NCI-H2081 treated with DMSO at 0.1 percent for 48 hours (cell line): ENCODE measurements around the gene GPR12.
A peak's percentile ranks its signal among the peaks of the same experiment; 100 is the strongest.
"Not testable (repeated sequence)": the region's sequence is repeated elsewhere in the genome, so short reads cannot be mapped to it uniquely, and the experiment has no call there.

Experiments used
- DNase-seq: peaks from one replicate; lab custom pipeline; 2025; lab: John Stamatoyannopoulos, UW

GPR12 gene

DNA sequence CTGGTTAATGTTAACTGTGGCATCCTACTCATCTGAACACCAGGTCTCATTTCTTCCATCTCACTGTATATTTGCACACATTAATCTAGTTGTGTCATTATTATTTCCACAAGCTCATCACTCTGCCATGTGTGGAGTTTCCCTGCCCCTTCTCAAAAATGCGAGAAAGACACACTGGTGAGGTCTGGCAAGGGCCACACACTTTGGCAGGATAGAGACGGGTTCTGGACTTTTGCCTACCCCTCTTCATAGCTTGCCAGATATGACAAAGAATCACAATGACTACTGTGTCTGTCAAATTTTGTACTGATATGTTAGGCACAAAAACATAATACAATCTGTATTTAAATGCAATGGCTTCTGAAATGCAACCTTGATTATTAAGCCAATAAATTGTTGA is 12.9 kb downstream of the GPR12 start:
- DNase-seq, result no peak

DNA sequence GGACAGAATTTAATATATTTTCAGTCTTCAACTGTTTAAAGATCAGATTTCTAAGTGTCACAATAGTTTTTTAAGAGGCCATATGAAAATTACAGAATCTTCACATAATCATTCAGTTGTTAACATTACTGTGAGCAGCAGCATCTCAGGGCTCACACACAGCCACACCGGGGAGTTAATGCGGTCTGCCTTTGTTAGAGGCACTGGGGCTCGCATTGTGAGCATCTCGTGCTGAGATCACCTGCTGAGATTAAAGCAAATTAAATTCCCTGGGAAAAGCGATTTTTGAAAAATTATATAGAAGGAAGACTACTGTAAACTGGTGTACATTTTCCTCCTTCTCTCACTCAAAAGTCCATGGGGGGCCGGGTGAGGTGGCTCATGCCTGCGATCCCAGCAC is 16.6 kb downstream of the GPR12 start:
- no peak for DNase-seq

DNA sequence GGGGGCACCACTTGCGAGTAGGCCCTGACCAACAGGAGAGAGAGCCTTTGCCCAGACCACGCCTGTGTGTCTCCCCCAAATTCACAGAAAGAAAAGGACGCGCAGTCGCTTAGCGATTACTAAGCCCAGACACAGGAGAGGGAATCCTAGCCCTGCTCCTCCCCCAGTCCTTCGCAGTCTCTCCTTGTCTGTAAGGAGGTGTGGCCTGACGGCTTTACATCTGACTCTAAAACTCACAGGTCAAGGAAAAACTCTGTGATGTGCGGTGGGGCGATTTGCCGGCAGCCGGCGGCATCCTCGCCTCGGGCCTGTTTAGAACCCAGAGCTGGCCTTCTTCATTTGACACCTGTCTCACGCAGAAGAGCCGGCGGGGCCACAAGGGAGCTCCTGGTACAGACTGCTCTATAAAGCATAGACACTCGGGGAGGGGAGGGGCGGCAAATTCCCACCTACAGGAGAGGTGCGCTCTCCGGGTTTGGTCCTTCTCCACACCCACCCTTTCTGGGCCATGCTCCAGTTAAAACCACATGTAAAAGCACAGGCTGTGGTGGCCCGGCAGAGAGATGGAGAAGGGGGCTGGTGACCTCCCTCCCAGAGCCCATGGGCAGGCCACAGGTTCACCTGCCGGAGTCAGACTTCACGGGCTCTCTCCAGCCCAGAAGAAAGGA is 17.8 kb downstream of the GPR12 start:
- DNase-seq, result no peak

DNA sequence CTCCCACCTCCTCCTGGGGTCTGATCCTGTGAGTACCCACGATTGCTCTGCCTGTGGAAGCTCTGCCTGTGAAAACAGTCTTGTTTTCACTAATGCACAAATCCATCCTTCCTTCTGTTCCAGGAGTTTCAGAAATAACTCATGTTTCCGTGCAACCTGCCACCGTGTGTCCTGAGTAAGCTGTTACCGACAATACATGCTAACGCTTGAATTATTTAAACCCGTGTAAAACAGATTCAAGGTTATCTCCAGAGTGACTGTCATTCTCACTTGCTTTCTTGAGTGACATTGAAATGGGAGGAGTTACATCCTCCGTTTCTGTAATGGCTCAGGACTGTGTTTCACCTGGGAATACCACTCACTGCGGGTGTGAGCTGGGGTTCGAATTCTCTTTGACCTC is 24.9 kb downstream of the GPR12 start:
- DNase-seq, result no peak

DNA sequence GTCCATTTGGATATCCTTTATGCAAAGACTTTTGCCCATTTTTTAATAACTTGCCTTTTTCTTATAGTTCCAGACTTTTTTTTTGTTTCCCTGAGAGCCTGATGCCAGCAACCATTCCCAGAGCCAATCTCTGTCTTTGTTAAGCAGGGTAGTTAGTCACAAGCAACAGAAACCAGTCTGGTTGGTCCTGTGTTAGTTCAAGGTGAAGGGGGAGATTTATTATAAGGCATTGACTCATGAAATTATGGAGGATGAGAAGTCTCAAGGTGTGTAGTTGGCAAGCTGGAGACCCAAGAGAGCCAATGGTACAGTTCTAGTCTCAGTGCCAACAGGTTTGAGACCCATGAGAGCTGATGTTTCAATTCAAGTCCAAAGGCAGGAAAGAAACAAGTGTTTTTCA is 33.0 kb downstream of the GPR12 start:
- no peak for DNase-seq

DNA sequence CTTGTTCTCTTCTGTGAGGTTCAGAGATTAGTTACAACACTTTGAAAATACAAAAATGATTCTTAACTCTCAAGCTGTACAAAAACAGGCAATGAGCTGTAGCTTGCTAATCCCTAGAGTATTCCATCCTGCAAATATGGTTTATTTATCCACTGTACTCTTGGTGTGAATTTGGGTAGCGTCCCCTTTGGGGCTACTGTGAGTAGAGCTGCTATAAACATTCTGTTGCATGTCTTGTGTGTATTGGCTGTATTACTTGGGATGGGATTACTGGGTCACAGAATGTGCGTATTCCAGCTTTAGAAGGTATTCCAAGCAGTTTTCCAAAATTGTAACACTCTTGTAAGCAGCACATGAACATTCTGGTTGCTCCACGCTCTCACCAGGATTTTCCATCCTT is 33.5 kb downstream of the GPR12 start:
- no peak for DNase-seq

DNA sequence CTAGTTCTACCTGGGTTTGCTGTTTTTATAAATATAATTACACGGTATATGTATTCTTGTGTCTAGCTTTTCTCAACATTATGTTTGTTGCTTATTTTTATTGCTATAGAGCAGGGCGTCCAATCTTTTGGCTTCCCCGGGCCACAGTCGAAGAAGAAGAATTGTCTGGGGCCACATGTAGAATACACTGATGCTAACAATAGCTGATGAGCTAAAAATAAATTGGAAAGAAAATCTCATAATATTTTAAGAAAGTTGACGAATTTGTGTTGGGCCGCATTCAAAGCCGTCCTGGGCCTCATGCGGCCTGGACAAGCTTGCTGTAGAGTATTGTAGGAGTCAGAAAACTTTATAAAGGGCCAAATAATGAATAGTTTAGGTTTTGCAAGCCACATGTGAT is 33.9 kb downstream of the GPR12 start:
- DNase-seq, result no peak

DNA sequence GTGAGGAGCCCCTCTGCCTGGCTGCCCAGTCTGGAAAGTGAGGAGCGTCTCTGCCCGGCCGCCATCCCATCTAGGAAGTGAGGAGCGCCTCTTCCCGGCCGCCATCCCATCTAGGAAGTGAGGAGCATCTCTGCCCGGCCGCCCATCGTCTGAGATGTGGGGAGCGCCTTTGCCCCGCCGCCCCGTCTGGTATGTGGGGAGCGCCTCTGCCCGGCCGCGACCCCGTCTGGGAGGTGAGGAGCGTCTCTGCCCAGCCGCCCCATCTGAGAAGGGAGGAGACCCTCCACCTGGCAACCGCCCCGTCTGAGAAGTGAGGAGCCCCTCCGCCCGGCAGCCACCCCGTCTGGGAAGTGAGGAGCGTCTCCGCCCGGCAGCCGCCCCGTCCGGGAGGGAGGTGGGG is 37.0 kb downstream of the GPR12 start:
- not testable (repeated sequence) for DNase-seq

DNA sequence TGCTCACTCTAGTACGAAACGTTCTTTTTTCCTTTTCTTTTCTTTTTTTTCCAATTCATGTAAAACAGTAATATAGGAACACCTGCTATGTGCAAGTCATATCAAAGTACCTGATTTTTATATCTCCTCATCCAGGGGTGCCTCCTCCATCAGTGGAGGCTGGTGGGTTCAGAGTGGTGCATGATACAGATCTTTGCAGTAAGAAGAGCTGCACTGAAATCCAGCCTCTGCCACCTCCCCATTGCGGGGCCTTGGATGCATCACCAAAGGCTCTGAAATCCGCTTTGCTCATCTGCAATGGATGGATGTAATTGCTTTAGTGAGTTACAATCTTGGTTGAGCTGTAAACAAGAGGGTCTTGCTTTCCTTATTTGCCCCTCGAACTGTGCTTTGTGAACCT is 38.3 kb downstream of the GPR12 start:
- no peak for DNase-seq

DNA sequence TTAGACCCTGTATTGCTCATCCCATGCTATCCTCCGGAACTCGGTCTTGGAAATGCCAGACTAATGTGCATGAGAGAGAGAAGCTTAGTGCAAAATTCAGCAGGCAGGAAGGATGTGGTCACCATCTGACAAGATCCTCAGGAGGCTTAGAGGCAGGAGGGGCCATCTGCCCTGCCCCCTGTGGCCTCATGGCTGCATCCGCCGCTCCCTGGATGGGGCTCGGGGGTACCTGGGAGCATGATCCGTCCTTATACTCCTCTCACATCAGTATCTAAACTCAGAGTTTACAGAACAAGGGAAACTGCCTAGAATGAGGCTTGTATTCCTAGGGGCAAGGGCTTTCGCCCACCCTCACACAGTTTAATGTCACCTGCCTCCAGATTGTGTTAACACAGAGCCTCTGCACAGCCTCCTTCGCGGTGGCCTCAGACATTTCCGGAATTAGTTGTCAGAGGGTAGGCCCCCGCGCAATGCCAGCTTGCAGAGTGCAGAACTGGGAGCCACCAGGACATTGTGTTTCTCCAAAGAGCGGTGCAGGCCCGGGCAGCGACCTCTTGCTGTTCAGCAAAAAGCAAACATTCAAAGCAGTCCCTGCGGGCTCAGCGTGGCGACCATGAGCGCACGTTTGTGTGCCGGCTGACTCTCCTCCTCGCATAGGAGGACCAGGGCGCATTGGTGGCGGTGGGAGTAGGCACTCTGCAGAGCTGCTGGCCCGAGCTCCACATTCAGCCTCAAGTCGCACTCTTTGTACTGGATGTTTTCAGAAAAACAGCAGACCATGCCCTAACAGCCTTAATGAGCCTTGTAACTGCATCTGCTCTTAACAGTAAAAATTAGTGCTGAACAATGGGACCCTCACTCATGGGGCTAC is 39.1 kb downstream of the GPR12 start:
- DNase-seq, result no peak

DNA sequence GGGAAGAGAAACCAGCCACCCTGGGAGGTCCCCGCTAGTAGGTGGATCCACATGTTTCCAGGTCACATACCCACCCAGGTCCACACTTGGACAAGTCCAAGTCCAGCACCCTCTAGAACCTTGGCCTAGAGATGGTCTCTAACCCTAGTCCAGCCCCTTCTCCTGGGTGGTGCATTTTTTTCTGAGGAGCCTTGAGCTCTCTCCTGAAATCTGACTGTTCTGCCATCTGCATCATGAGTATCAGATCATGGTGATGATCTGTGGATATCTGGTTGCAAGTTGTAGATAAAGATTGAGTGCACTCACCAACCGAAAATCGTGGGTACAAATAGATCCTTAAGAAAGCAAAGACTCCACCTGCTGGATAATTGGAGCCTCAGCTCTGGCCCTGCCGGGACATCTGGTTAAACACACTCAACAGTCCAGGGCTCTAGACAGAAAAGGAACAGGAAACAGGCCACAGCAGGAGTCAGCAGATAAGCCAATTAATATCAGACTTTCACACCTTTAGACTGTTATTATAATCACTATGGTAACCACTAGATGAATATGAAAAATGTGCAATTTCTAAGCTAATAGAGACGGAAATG is 41.1 kb downstream of the GPR12 start:
- peak; percentile 46 for DNase-seq

DNA sequence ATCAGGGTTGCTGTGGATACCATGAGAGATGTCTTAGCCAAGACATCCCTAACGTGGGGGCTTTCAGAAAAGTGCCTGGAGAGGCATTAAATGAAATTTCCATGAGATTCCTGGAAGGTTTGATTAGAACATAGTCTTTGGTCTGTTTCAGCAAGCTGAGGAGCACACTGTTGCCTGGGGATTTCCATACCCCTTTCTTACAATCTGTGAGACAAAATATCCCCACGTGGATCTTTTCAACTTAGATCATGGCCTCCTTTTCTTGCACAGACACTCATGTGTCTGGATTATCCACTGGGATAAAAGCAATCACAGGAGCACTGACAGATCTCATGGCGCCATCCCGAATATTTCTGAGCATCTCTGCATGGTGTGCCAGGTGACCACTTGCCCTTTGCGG is 41.7 kb downstream of the GPR12 start:
- no peak for DNase-seq

DNA sequence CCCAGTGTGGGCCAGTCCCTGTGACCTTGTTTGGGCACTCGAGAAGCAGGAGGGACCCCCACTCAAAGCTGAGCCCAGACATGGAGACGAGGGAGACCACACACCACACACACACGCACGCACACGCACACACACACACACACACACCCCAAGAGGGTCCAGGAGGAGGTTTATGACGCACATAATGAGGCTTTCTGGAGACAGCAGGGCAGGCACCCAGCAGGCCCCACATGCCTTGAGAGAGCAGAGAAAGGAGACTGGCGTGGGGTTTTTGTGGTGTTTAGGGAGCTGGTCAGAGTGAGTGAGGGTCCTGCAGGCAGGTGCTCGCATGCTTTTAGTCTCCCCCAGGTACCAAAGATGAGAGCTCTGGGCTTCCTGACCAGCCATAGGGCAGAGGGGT is 42.4 kb downstream of the GPR12 start:
- no peak for DNase-seq

DNA sequence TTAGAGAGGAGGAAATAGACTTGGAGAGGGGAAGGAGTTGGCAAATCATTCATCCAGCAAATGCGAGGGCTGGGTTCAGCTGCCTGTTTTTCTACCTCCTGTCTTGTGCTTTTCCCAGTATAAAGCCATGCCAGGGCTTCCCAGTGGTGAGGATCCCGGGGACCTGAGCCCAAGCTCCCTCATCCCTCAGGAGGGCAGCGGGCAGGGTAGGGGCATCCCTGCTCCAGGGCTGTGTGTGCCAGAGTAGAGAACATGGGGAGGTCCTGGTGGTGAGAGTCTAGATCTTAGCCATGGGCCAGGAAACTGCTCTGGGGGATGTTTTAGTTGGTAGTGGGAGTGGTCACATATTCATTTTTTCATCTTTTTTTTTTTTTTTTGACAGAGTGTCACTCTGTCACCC is 43.6 kb downstream of the GPR12 start:
- DNase-seq, result no peak

DNA sequence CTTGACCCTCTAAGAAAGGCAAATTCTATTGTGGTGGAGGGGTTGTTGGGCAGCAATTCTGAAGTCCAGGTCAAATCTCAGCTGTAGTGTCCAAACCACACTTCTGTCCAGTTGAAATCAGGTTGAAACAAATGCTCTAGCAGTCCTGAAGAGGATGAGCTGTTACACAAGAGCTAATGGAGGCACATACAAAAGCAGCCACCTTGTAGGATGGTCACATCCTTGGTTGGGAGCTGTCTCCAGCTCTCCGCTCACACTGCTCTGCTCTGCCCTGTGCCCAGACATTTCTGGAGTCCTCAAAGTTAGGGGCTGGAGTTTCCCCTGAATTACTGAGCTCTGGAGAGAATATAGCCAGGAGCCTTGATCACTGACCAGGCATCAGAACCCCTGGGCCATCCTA is 47.2 kb downstream of the GPR12 start:
- DNase-seq, result no peak

DNA sequence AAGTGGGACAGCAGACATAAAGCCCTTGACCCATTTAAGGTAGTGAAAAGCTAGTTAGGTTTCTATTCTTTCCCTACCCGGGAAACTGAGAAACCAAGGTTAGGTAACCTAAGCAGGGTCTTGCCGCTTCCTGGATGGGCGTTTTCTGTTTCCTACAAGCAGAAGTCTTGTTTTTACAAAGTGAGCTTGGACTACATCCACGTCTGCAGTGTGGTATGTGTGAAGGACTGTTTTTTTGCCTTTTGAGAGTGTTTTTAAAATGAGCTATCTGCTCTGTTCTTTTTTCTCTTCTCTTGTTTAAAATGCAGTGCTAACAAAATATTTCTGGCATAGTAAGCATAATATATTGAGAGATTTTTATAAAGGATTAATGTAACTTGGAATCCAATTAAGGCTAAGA is 49.4 kb downstream of the GPR12 start:
- DNase-seq, result no peak

DNA sequence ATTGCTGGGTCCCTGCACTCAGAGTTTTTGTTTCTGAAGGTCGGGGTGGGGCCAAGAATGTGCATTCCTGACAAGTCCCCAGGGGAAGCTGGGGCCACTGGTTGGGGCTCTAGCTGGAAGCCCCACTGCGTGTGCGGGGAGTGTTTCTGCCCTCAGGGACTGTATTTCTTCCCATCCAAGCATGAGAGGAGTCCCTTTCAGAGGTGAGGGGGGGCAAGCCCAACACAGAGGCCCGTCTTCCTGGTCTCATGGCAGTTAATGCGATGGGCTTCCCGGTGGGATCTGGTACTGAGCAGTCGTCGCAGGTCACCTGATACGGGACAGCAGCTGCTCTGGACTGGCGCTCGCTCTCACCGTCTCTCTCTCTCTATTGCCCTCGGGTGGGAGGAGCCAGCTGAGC is 50.4 kb downstream of the GPR12 start:
- DNase-seq, result no peak

DNA sequence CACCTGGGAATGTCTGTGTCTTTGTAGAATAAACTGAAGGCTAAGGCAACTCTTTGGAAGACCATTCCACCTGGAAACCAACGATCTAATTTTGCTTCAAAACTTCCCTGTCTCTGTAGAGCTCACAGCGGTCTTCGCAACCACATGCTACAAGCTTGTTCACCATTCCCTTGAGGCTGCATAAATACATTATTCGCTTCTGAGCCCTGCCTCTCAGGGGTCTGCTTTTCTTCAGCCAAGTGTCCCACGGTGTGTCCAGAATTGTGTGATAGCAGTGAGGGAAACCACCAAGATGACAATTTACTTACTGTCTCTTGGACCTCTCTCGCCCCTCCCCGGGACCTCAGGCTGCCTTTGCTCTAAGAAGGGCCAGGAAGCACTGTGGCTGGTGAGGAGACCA is 51.1 kb downstream of the GPR12 start:
- no peak for DNase-seq

DNA sequence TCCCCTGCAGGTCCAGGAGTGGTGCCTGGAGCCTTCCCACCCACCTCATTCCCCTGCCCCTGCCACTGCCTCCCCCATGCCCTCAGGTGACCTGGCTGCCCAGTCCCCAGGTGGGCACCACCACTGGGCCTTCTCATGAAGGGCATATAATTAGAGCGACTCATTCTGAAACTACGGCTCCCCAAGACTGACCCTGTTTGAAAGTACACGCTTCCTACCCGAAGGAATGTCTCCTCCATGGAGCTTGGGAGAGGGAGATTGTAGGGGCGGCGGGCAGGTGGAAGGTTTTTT is 52.6 kb downstream of the GPR12 start:
- DNase-seq, result no peak

DNA sequence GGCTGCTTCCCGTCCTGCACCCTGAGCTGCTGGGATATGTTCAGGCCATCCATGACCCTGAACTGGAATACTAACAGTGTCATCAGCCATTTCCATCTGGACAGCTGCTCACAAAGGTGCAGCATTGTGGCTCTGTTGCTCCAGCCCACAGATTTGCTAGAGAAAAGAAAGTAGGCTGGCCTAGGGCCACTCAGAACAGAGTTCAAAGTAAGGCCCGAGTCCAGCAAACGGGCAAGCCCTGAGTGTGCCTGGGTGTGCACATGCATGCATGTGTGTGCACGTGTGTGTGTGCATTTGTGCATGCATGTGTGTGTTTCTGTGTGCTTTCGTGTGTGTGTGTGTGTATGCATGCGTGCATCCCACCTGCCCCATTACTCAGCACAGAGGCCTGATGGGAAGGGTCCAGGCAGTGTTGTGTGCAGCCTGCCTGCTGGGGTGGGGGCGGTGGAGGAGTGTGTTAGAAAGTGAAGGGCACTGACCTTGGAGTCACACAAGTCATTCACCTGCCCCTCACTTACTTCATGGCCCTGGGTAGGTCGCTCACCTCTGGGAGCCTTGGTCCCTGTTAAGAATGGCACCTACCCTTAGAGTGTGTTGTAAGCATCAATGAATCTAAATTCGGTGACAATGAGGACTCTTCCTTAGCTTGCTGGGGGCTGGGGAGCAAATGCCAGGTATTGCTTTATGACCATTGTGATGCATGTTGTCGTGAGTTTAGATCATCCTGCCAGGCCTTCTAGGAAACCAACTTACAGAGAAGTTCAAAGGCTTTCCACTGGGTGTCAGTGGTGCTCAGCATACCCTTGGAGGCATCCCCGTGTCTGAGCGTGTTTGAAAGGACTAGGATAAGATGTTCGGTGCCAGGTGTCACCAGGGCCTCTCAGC is 53.2 kb downstream of the GPR12 start:
- peak; percentile 12 for DNase-seq

DNA sequence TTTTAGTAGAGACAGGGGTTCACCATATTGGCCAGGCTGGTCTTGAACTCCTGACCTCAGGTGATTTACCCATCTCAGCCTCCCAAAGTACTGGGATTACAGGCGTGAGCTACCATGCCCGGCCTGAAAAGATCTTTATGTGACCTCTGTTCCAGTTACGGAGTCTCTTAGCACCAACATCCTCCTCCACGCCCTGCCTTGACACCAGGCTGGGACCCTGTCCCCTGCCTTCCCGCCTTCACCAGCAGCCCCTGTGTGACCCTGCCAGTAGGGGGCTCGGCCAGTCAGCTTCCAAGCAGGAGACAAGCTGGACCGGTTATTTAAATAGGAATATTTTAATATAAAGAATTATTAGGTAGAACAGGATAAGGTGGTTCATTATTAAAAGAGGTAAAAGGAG is 54.2 kb downstream of the GPR12 start:
- DNase-seq, result no peak

DNA sequence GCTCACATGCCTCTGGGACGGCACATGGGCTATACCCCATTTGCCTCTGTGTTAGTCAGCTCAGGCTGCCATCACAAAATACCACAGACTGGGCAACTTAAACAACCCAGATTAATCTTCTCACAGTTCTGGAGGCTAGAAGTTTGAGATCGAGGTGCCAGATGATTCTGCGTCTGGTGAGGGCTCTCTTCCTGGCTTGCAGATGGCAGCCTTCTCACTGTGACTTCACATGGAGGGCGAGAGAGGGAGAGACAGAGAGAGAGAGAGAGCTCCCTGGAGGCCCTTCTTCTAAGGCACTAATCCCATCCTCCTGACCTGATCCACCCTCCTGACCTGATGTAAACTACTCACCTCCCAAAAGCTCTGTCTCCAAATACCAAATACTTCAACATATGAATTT is 55.0 kb downstream of the GPR12 start:
- DNase-seq, result no peak
